Choroid plexus epithelial cell (primary cell): ENCODE data around the gene CLDN14.

ENCODE experiments used
- DNase-seq: peaks from one replicate; pipeline ENCODE4 v3.0.0-alpha.2; 2010; ENCODE audit warnings: low read depth
- H3K4me3 ChIP-seq: 2 replicates; pipeline ENCODE4 v1.5.1; 2011; ENCODE audit warnings: low read depth, mild to moderate bottlenecking, control low read depth, low read length, moderate library complexity
- CTCF ChIP-seq: conservative IDR thresholded peaks from 2 replicates; pipeline ENCODE4 v1.5.1; 2011; ENCODE audit warnings: low read depth, mild to moderate bottlenecking, control low read depth, inconsistent platforms, low read length, moderate library complexity

The CLDN14 gene

DNA sequence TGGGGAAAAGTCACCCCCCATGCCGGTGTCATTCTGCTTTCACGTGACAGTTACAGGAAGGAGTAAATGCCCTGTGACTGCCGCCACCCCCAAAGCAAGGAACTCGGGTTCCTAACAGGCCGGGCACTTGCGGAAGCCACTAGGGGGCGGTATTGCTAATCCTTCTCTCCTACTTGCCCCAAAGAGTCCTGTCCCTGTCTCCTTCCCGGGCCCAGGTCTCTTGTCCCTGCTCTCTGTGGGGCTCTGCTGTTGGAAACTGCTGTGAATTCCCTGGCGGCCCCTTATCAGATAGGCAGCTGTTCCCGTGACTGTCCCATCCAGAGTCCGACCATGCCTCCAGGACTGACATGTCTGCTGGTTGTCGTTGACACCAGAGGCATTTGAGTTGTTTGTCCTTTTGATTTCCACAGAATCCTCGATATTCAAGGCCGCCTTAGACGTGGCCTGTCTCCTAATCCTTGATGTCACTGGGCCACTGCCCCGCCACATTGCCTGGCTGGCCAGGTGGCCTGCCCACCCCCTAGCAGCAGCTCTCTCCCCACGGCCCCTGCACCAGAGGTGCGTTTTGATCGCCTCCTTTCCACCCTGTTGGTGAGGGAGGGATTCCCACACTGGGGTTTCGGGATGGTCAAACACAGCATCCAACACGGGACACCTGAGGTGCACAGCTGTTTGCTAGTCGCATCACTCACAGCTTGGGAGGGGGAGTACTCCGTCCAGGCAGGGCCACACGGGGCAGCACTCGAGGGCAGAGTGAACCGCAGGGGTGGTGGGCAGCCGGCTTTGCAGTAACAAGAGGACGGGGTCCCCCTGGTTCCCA is 57.4 kb downstream of the CLDN14 start:
- TF ChIP-seq CTCF, result peak; percentile 86
- DNase-seq, result peak; percentile 74

GRCh38 chr21:36420571-36421339 is 59.2 kb downstream of the CLDN14 start:
- DNase-seq, result no peak
- TF ChIP-seq CTCF, result no peak
- no peak overlapping the region for H3K4me3 ChIP-seq

More for the DNA sequence above, 57.4 kb downstream of the CLDN14 start:
- H3K4me3 ChIP-seq, result no peak overlapping the region

- no peak overlapping the region for H3K4me3 ChIP-seq
- peak; percentile 89 for TF ChIP-seq CTCF
- DNase-seq, result peak; percentile 96
Observed at GRCh38 chr21:36419996-36420395, 59.9 kb downstream of the CLDN14 start.

DNA sequence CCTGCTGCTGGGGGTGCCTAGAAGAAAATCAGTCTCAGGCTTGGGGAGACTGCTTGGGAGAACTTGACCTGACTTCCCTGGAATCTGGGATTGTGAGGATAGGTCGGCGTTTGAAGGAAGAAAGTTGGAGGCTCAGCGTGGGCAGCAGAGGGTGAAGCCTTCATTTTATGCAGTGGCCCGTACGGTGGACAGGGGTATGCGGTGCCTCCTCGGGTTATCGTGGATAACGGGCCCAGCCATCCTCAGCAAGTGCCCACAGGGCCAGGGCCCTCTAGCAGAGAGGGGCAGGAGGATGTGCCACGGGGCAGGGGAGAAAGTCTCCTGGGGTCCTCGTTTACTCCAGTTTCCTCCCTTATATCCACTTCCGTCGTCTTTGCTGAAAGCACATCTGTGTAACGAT is 60.7 kb downstream of the CLDN14 start:
- no peak for TF ChIP-seq CTCF
- H3K4me3 ChIP-seq, result no peak overlapping the region
- no peak for DNase-seq

GRCh38 chr21:36415375-36415774 is 64.5 kb downstream of the CLDN14 start:
- DNase-seq, result no peak
- TF ChIP-seq CTCF, result no peak
- no peak overlapping the region for H3K4me3 ChIP-seq

GRCh38 chr21:36412916-36413315 is 67.0 kb downstream of the CLDN14 start:
- H3K4me3 ChIP-seq, result no peak overlapping the region
- DNase-seq, result no peak
- TF ChIP-seq CTCF, result no peak
